Ovary (tissue), 3 donors: ENCODE results near the gene GCN1.

Experiments
- CTCF ChIP-seq, 3 donors: fragments of 450-650 bp in 2 of 3; fragments of 200-600 bp in 1 of 3; IDR thresholded peaks; one replicate each; pipeline versions ENCODE4 v1.5.1 to v1.8.0; 2016 to 2022; ENCODE audit warnings: antibody characterized with exemption in 3 of 3, mild to moderate bottlenecking in 1 of 3
- EP300 ChIP-seq: sonication (generic); formaldehyde crosslinking; IDR thresholded peaks from one replicate; pipeline ENCODE4 v1.6.1; 2017; ENCODE audit warnings: antibody characterized with exemption
- POLR2A ChIP-seq: fragments of 450-650 bp; IDR thresholded peaks from one replicate; pipeline ENCODE4 v1.6.1; 2017; ENCODE audit warnings: antibody characterized with exemption, mild to moderate bottlenecking, moderate library complexity
- donor health status: DM: no; HTN: no; CAD: no.

- TF ChIP-seq CTCF (IDR thresholded peaks at IDR 0.05) (no peak), POLR2A (no peak), EP300 (no peak)
These were observed 84.8 kb downstream of the GCN1 start for GRCh38 chr12:120109570-120110267.
